Endothelial cell of umbilical vein (primary cell): ENCODE measurements around the gene CCND1.

Experiments
- EZH2 ChIP-seq: IDR thresholded peaks from 2 replicates; pipeline ENCODE4 v1.6.1; 2012; ENCODE audit warnings: borderline replicate concordance, low read depth, mild to moderate bottlenecking, moderate library complexity, low read length, inconsistent platforms; ENCODE audit not compliant: severe bottlenecking
- GATA2 ChIP-seq: IDR thresholded peaks from 2 replicates; pipeline ENCODE4 v1.7.0; 2011; ENCODE audit warnings: low read depth, mild to moderate bottlenecking, moderate library complexity, mixed read lengths, low read length; ENCODE audit not compliant: insufficient read length, insufficient read depth
- JUN ChIP-seq: IDR thresholded peaks from 2 replicates; pipeline ENCODE4 v1.6.1; 2011; ENCODE audit warnings: borderline replicate concordance, low read depth; ENCODE audit not compliant: insufficient read length, insufficient read depth
- POLR2A ChIP-seq: IDR thresholded peaks from 2 replicates; pipeline ENCODE4 v1.6.1; 2012; ENCODE audit warnings: low read depth, mild to moderate bottlenecking, control low read depth, low read length
- POLR2AphosphoS5 ChIP-seq: IDR thresholded peaks from 2 replicates; pipeline ENCODE4 v1.6.1; 2012; ENCODE audit warnings: low read depth, mild to moderate bottlenecking, control low read depth, low read length, moderate library complexity; ENCODE audit not compliant: insufficient read depth
- TF ChIP-seq, protein P1 (sequence below), 2 donors: IDR thresholded peaks; 1 replicate in 1 of 2; 2 replicates in 1 of 2; pipeline ENCODE4 v1.5.1; 2011; ENCODE audit warnings: low read length in 2 of 2, mild to moderate bottlenecking in 2 of 2, moderate library complexity in 2 of 2, control low read depth in 1 of 2, inconsistent platforms in 1 of 2, low read depth in 1 of 2; ENCODE audit not compliant: insufficient read depth in 1 of 2; ENCODE audit errors: extremely low read depth in 1 of 2

DNA sequence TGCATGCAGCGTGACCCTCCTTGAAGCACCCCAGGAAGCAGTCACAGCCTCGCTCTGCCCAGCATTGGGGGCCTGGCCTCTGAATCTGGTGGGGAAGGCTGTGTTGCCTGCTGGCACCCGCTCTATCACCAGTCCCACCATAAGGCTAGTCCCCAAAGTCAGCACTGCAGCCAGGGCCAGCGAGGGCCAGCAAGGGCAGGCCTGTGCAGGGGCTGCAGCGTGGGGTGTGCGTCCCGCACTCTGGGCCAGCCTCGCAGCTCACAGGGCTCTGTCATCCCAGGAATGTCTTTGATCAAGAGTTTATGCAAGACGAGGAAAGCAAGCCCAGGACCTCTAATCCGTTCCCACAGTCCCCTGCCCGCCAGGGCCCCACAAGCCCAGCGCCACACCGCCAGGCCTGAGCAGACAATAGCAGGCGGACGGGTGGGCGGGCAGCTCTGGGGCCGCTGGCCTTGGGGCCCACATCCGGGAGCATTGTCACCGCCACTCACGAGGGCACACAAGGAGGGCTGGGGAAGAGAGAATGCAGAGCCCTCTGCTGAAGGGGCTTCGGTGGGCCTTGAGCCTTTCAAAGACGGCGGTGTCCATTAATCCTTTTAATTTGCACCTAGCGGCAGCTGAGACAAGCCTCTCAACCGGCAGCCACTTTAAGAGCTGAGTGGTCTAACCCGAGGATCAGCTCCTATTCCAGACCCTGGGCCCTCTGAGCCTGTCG is 17.1 kb downstream of the CCND1 start:
- TF ChIP-seq EZH2 (no peak), JUN (no peak), POLR2A (no peak), POLR2AphosphoS5 (no peak), GATA2 (no peak)
- TF ChIP-seq, protein P1, sequence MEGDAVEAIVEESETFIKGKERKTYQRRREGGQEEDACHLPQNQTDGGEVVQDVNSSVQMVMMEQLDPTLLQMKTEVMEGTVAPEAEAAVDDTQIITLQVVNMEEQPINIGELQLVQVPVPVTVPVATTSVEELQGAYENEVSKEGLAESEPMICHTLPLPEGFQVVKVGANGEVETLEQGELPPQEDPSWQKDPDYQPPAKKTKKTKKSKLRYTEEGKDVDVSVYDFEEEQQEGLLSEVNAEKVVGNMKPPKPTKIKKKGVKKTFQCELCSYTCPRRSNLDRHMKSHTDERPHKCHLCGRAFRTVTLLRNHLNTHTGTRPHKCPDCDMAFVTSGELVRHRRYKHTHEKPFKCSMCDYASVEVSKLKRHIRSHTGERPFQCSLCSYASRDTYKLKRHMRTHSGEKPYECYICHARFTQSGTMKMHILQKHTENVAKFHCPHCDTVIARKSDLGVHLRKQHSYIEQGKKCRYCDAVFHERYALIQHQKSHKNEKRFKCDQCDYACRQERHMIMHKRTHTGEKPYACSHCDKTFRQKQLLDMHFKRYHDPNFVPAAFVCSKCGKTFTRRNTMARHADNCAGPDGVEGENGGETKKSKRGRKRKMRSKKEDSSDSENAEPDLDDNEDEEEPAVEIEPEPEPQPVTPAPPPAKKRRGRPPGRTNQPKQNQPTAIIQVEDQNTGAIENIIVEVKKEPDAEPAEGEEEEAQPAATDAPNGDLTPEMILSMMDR (IDR thresholded peaks at IDR 0.05; ENCODE audit: extremely low read depth in 1 of 2, insufficient read depth in 1 of 2, low read depth in 1 of 2, low read length in 2 of 2): no peak
